Transverse colon (tissue), 3 donors: ENCODE data around the gene ATG101.

Source experiments
- CTCF ChIP-seq, 5 experiments: fragments of 200-600 bp in 3 of 5; fragments of 450-650 bp in 2 of 5; sonication (generic) in 3 of 5; IDR thresholded peaks; 1 replicate in 2 of 5; 2 replicates in 3 of 5; pipeline ENCODE4 v1.5.1; 2016 to 2017; ENCODE audit warnings: antibody characterized with exemption in 5 of 5, inconsistent platforms in 3 of 5, mild to moderate bottlenecking in 2 of 5, moderate library complexity in 1 of 5
- EP300 ChIP-seq: sonication (generic); formaldehyde crosslinking; IDR thresholded peaks from one replicate; pipeline ENCODE4 v1.6.1; 2017; ENCODE audit warnings: antibody characterized with exemption, low read depth
- POLR2A ChIP-seq: fragments of 450-650 bp; IDR thresholded peaks from one replicate; pipeline ENCODE4 v1.6.1; 2016; ENCODE audit warnings: antibody characterized with exemption, mild to moderate bottlenecking, moderate library complexity

- TF ChIP-seq CTCF (IDR thresholded peaks at IDR 0.05), result no peak
- no peak for TF ChIP-seq EP300
- TF ChIP-seq POLR2A, result no peak
Observed at GRCh38 chr12:52074971-52075724, 5.4 kb downstream of the ATG101 start.
